Loucy (cell line): ENCODE data around the gene RGMB.

Experiments used
- H2AFZ ChIP-seq: fragments of 200-600 bp; sonication (generic); 2 replicates; pipeline ENCODE4 v1.6.0; 2016; ENCODE audit warnings: antibody characterized with exemption, mild to moderate bottlenecking, low read length, moderate library complexity
- H3F3A ChIP-seq: fragments of 200-600 bp; 2 replicates; pipeline ENCODE4 v1.6.0; 2016; ENCODE audit warnings: antibody characterized with exemption, low read depth, mild to moderate bottlenecking
- H3K27me3 ChIP-seq: fragments of 200-600 bp; sonication (generic); 2 replicates; pipeline ENCODE4 v1.6.1; 2014; ENCODE audit warnings: low read length, mild to moderate bottlenecking; ENCODE audit not compliant: insufficient read depth, poor library complexity, severe bottlenecking
- H3K36me3 ChIP-seq: fragments of 200-600 bp; sonication (generic); 2 replicates; pipeline ENCODE4 v1.6.1; 2016; ENCODE audit warnings: low read length; ENCODE audit not compliant: insufficient read depth
- H3K4me1 ChIP-seq: fragments of 200-600 bp; sonication (generic); 2 replicates; pipeline ENCODE4 v1.5.1; 2014; ENCODE audit warnings: low read length, mild to moderate bottlenecking; ENCODE audit not compliant: insufficient read depth, poor library complexity, severe bottlenecking
- H3K4me2 ChIP-seq: fragments of 200-600 bp; sonication (generic); 2 replicates; pipeline ENCODE4 v1.6.0; 2014; ENCODE audit warnings: antibody characterized with exemption, low read length, low read depth, mild to moderate bottlenecking; ENCODE audit not compliant: poor library complexity, severe bottlenecking
- H3K4me3 ChIP-seq: fragments of 200-600 bp; sonication (generic); 2 replicates; pipeline ENCODE4 v1.5.1; 2014; ENCODE audit warnings: low read length, mild to moderate bottlenecking, mixed read lengths; ENCODE audit not compliant: poor library complexity, severe bottlenecking
- H3K79me2 ChIP-seq: fragments of 200-600 bp; sonication (generic); 2 replicates; pipeline ENCODE4 v1.6.1; 2014; ENCODE audit warnings: low read length; ENCODE audit not compliant: insufficient read depth
- H3K9ac ChIP-seq: fragments of 200-600 bp; sonication (generic); 2 replicates; pipeline ENCODE4 v1.6.0; 2014; ENCODE audit warnings: mild to moderate bottlenecking, low read depth, low read length, moderate library complexity; ENCODE audit not compliant: poor library complexity, severe bottlenecking
- H3K9me2 ChIP-seq: fragments of 200-600 bp; sonication (generic); replicated peaks from 2 replicates; pipeline ENCODE4 v1.6.1; 2016; ENCODE audit warnings: low read depth, low read length, mixed read lengths
- H3K9me3 ChIP-seq: fragments of 200-600 bp; sonication (generic); 2 replicates; pipeline ENCODE4 v1.6.1; 2014; ENCODE audit warnings: mild to moderate bottlenecking, antibody characterized with exemption, low read length, low read depth; ENCODE audit not compliant: insufficient read depth
- H4K20me1 ChIP-seq: fragments of 200-600 bp; sonication (generic); 2 replicates; pipeline ENCODE4 v1.6.0; 2014; ENCODE audit warnings: antibody characterized with exemption, low read length, mild to moderate bottlenecking; ENCODE audit not compliant: insufficient read depth, poor library complexity, severe bottlenecking
- EZH2phosphoT487 ChIP-seq: fragments of 200-600 bp; IDR thresholded peaks from 2 replicates; pipeline ENCODE4 v1.6.1; 2018; ENCODE audit warnings: antibody characterized with exemption, mild to moderate bottlenecking, moderate library complexity, borderline replicate concordance
- TF ChIP-seq, protein P1 (sequence below): fragments of 200-600 bp; sonication (generic); conservative IDR thresholded peaks from 2 replicates; pipeline ENCODE4 v1.5.1; 2014; ENCODE audit warnings: mild to moderate bottlenecking, antibody characterized with exemption, low read length

Gene RGMB

DNA sequence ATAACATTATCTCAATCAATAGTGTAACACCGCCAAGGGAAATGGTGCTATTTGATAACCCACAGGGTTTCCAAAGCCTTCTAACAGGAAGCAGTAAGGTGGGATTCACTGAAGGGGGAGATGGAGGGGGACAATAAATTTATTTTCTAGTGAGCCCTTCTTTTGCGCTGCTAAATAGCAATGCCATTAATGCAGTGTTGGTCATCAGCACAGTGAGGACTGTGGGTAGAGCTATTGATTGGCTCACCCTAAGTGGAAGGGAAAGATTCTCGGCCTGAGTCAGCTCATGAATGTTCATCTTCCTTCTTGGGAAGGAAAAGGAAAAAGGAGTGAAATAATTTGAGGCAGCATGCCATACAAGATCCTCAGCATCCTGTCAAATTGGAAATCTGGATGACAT lies 25.4 kb downstream of the RGMB start:
- H3K9ac ChIP-seq, result no peak overlapping the region
- H3K9me2 ChIP-seq, result no peaks in the 10 kb centered on the region
- H3K9me3 ChIP-seq, result no peaks in the 10 kb centered on the region
- no peak overlapping the region for H2AFZ ChIP-seq
- no peak overlapping the region for H3K4me3 ChIP-seq
- no peaks in the 10 kb centered on the region for H4K20me1 ChIP-seq
- H3K27me3 ChIP-seq, result no peaks in the 10 kb centered on the region
- H3F3A ChIP-seq, result no peaks in the 10 kb centered on the region
- no peaks in the 10 kb centered on the region for H3K36me3 ChIP-seq
- H3K4me1 ChIP-seq, result no peaks in the 10 kb centered on the region
- TF ChIP-seq EZH2phosphoT487, result no peak
- TF ChIP-seq, protein P1, sequence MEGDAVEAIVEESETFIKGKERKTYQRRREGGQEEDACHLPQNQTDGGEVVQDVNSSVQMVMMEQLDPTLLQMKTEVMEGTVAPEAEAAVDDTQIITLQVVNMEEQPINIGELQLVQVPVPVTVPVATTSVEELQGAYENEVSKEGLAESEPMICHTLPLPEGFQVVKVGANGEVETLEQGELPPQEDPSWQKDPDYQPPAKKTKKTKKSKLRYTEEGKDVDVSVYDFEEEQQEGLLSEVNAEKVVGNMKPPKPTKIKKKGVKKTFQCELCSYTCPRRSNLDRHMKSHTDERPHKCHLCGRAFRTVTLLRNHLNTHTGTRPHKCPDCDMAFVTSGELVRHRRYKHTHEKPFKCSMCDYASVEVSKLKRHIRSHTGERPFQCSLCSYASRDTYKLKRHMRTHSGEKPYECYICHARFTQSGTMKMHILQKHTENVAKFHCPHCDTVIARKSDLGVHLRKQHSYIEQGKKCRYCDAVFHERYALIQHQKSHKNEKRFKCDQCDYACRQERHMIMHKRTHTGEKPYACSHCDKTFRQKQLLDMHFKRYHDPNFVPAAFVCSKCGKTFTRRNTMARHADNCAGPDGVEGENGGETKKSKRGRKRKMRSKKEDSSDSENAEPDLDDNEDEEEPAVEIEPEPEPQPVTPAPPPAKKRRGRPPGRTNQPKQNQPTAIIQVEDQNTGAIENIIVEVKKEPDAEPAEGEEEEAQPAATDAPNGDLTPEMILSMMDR, result no peak
- no peaks in the 10 kb centered on the region for H3K79me2 ChIP-seq
- H3K4me2 ChIP-seq, result no peak overlapping the region

DNA sequence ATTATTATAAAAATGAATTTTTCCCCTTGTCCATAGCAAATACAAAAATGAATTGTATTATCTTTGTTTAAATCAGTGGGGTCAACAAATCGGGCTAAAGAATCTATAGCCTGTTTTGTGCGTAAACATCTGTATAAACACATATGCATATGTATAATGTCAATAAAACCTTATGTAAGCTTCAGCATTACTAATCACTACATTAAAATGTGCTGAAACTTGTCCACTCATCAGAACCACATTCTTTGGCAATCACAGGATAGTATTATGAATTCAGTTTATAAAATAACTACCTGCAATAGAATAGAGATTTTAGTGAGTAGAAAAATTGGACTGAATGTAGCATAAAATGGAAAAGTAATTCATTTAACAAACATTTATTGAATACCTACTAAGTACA lies 30.6 kb downstream of the RGMB start:
- H3K4me3 ChIP-seq, result no peak overlapping the region
- H3K4me1 ChIP-seq, result no peaks in the 10 kb centered on the region
- H2AFZ ChIP-seq, result no peak overlapping the region
- no peaks in the 10 kb centered on the region for H3K27me3 ChIP-seq
- no peaks in the 10 kb centered on the region for H4K20me1 ChIP-seq
- H3F3A ChIP-seq, result no peaks in the 10 kb centered on the region
- TF ChIP-seq EZH2phosphoT487, result no peak
- TF ChIP-seq, protein P1, result no peak
- no peaks in the 10 kb centered on the region for H3K9me3 ChIP-seq
- no peaks in the 10 kb centered on the region for H3K36me3 ChIP-seq
- H3K9ac ChIP-seq, result no peak overlapping the region
- H3K79me2 ChIP-seq, result no peaks in the 10 kb centered on the region
- no peaks in the 10 kb centered on the region for H3K9me2 ChIP-seq
- H3K4me2 ChIP-seq, result no peak overlapping the region

DNA sequence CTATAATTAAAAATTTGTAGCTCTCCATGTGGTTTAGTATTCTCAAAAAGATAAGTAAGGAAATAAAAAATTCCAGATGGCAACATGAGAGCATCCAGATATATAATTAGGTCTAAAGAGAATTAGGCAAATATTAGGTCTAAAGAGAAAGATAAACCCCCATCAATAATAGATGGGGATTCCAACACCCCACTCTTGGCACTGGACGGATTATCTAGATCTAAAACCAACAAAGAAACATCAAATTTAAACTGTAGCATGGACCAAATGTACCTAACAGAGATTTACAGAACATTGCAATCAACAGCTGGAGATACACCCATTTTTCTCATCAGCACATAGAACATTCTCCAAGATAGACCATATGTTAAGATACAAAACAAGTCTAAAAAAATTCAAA lies 31.6 kb downstream of the RGMB start:
- Histone ChIP-seq H3K36me3 (no peaks in the 10 kb centered on the region), H2AFZ (no peak overlapping the region), H4K20me1 (no peaks in the 10 kb centered on the region), H3K9ac (no peak overlapping the region), H3K4me1 (no peaks in the 10 kb centered on the region), H3K9me2 (no peaks in the 10 kb centered on the region), H3K27me3 (no peaks in the 10 kb centered on the region), H3K9me3 (no peaks in the 10 kb centered on the region), H3K79me2 (no peaks in the 10 kb centered on the region), H3K4me3 (no peak overlapping the region), H3F3A (no peaks in the 10 kb centered on the region), H3K4me2 (no peak overlapping the region)
- TF ChIP-seq EZH2phosphoT487, result no peak
- TF ChIP-seq, protein P1, result no peak
